GM12872 (cell line): ENCODE results near the gene NIFK.

Experiments
- CTCF ChIP-seq: IDR thresholded peaks from 3 replicates; pipeline ENCODE4 v1.5.1; 2011; ENCODE audit warnings: low read depth, mild to moderate bottlenecking, low read length, moderate library complexity; ENCODE audit not compliant: insufficient read depth

NIFK gene

GRCh38 chr2:121771976-121772742 lies 35.5 kb upstream of the NIFK start:
- no peak for TF ChIP-seq CTCF

GRCh38 chr2:121768143-121768755 lies 31.6 kb upstream of the NIFK start:
- TF ChIP-seq CTCF, result no peak

- no peak for TF ChIP-seq CTCF
Observed at GRCh38 chr2:121766624-121767023, 29.9 kb upstream of the NIFK start.

- no peak for TF ChIP-seq CTCF
Observed at GRCh38 chr2:121764681-121765228, 28.1 kb upstream of the NIFK start.

- TF ChIP-seq CTCF, result no peak
Observed at GRCh38 chr2:121755237-121756111, 18.8 kb upstream of the NIFK start, which contains the start of gene TSN. Gene TSN, plus strand, starts transcription at chr2:121755651. Its CDS starts 129 bp downstream, at chr2:121755780.

- no peak for TF ChIP-seq CTCF
Observed at GRCh38 chr2:121754851-121755236, 18.2 kb upstream of the NIFK start.

GRCh38 chr2:121748202-121748601 lies 11.5 kb upstream of the NIFK start:
- peak; percentile 49 for TF ChIP-seq CTCF
